Measurements from ENCODE around the gene SLC47A1. TPM values are rescaled to one million over a fixed set of nuclear protein-coding genes. Genes with fewer than 3 reads are reported as not detected.

SLC47A1 gene
- total and polyA plus RNA-seq, 2 donors = 0.53 to 1.6 TPM

DNA sequence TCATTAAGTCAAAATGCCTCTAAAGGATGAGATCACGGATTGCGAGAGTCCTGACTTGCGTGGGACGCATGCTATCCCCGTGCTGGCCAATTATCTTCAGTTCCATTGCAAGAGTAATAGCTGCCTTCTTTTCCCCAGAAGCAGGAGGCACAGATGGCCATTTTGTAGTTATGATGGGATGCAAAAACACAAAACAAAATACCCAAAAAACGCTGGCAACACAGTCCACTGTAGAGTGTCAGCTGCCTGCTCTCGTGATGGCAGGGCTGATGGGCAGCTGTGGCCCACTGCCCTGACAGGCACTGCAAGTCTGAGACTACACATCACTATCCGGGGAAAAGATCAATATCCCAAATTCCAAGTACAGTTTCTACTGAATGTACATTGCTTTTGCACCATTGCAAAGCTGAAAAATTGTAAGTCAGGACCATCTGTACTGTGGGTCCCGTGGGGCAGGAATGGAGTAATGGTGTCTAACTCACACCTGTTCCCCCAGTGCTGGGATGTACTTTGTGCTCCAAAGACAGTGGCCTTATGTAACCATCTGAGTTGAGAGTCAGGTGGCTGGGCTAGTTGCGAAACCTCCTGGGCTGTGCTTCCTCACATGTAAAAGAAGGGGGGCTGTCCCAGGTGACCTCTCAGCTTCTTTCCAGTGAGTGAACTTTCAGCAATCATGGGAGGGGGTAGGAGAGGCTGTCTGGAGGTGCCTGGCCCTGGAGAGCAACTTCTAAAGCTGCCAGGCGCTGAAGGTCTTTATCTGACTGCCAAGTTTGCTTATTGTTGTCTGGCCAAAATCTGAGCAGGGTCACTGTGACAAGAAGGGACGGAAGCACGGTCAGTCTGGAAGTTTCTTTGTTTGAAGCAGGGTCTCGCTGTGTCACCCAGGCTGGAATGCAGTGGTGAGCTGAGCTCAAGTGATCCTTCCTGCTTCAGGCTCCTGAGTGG is 4.7 kb downstream of the SLC47A1 start:
- 89% methylated on average over 14 of the region's 14 CpGs for WGBS
- Histone ChIP-seq H3K36me3 (ENCODE audit: insufficient read depth) (no peaks in the 10 kb centered on the region), H3K4me3 (ENCODE audit: low read depth, low read length) (no peak overlapping the region), H3K4me1 (ENCODE audit: insufficient read depth) (peaks cover 2% of the 10 kb centered on the region), H3K27ac (ENCODE audit: low read depth) (no peak overlapping the region)
- DNase-seq (ENCODE audit: extremely low spot score) = no peak

DNA sequence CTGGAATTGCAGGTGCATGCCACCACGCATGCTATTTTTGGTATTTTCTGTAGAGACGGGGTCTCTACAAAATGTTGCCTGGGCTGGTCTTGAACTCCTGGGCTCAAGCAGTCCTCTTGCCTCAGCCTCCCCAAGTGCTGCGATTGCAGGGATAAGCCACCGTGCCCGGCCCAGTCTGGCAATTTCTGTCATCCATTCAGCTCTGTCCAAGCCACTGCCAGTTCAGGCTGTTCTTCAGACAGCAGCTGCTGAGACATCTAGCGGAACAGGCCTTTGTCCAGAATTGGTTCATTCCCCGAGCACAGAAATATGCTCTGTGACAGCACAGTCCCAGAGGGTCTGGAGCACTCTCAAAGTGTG is 5.4 kb downstream of the SLC47A1 start:
- WGBS = 95% methylated on average over 7 of the region's 7 CpGs
- no peaks in the 10 kb centered on the region for H3K4me1 ChIP-seq (ENCODE audit: insufficient read depth)
- H3K27ac ChIP-seq (ENCODE audit: low read depth) = no peak overlapping the region
- no peak overlapping the region for H3K4me3 ChIP-seq (ENCODE audit: low read depth, low read length)
- DNase-seq (ENCODE audit: extremely low spot score) = no peak
- H3K36me3 ChIP-seq (ENCODE audit: insufficient read depth) = no peaks in the 10 kb centered on the region

DNA sequence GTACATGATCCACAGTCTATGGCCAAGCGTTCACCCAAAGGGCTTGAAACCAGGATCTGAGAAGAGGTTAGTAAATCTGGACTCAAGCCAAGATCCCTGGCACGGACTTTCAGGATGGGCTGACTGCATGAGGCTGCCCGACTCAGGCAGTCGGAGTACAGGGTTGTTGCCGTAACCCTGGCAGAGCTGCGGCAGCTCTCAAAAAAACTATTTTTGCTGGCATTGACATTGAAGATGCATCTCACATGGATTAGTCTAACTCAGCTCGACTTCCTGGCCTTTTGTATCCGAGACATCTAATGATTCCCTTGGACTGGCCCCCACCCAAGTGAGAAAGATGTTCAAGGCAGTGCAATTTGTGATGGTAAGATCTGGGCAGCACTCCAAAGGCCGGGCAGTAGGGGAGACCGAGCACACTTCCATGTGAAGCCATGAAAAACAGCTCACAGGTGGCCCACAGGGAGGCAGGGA is 6.2 kb downstream of the SLC47A1 start:
- Histone ChIP-seq H3K27ac (ENCODE audit: low read depth) (no peak overlapping the region), H3K4me3 (ENCODE audit: low read depth, low read length) (no peak overlapping the region), H3K36me3 (ENCODE audit: insufficient read depth) (no peaks in the 10 kb centered on the region), H3K4me1 (ENCODE audit: insufficient read depth) (no peaks in the 10 kb centered on the region)
- WGBS = 79% methylated on average over 10 of the region's 10 CpGs
- no peak for DNase-seq (ENCODE audit: extremely low spot score)

DNA sequence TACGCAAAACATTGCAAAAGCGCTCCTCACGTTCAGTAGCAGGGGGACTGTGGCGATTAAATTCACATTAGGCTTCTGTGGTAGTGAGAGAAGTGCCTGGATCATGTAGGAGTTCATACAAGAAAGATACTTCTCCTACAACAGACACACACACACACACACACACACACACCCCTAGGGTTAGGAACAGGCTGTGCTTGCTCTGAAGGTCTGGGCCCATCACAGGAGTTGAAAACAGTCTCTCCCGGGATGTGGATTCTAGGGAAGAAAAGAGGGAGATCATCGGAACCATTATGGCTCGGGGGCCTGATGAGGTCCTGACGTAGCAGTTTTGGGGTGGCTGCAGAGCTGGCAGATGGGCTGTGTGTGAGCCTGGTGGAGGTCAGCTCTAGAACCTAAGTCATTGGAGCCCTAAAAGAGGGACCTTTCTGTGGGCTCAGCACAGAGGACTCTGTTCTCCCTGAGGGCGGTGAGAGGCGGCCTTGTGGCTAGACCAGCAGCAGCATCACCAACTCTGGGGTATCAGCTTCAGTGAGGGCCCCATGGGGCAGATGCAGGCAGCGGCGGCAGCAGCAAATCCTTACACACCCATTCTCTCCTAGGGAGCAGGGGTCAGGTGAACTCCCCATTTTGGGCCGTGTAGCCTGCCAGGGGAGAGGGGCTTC is 7.2 kb downstream of the SLC47A1 start:
- DNase-seq (ENCODE audit: extremely low spot score) = no peak
- Histone ChIP-seq H3K36me3 (ENCODE audit: insufficient read depth) (no peaks in the 10 kb centered on the region), H3K4me3 (ENCODE audit: low read depth, low read length) (no peak overlapping the region), H3K4me1 (ENCODE audit: insufficient read depth) (no peaks in the 10 kb centered on the region), H3K27ac (ENCODE audit: low read depth) (no peak overlapping the region)
- 96% methylated on average over 13 of the region's 13 CpGs for WGBS

DNA sequence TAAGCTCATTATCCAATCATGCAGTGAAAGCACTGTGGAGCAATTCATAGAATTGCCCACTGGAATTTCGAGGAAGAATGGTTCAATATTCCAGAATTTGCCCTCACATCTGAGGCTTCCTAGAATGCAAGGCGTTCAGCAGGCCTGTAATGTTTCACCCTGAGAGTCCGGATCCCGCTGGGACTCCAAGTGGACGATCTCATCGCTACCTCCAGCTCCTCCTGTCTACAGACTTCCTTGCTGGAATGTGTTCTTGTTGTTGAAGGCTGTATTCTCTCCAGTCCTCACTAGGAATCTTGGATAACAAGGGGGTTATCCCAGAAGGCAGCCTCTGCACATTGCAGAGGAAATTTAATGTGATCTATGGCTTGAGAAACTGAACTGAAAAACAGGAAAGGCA is 7.8 kb downstream of the SLC47A1 start:
- 81% methylated on average over 6 of the region's 6 CpGs for WGBS
- no peak overlapping the region for H3K27ac ChIP-seq (ENCODE audit: low read depth)
- no peak for DNase-seq (ENCODE audit: extremely low spot score)

DNA sequence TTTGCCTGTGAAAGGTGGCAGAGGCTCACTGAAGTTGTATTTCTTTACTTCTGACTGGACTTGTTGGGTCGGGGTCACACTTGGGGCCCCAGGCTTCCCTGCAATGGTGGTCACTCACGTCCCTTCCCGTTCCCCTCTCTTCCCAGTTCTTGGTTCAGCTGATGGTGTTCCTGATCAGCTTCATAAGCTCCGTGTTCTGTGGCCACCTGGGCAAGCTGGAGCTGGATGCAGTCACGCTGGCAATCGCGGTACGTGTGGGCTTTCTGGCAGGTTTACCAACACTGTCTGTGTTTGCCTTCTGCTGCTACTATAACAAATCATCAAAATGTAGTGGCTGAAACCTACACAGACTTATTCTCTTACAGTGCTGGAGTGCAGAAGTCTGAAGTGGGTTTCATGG is 8.6 kb downstream of the SLC47A1 start:
- no peak overlapping the region for H3K27ac ChIP-seq (ENCODE audit: low read depth)
- 94% methylated on average over 8 of the region's 8 CpGs for WGBS
- H3K36me3 ChIP-seq (ENCODE audit: insufficient read depth) = no peaks in the 10 kb centered on the region
- H3K4me3 ChIP-seq (ENCODE audit: low read depth, low read length) = no peak overlapping the region
- DNase-seq (ENCODE audit: extremely low spot score) = no peak
- no peaks in the 10 kb centered on the region for H3K4me1 ChIP-seq (ENCODE audit: insufficient read depth)

More for the DNA sequence above, 7.8 kb downstream of the SLC47A1 start:
- H3K36me3 ChIP-seq (ENCODE audit: insufficient read depth) = no peaks in the 10 kb centered on the region
- H3K4me3 ChIP-seq (ENCODE audit: low read depth, low read length) = no peak overlapping the region
- no peaks in the 10 kb centered on the region for H3K4me1 ChIP-seq (ENCODE audit: insufficient read depth)

DNA sequence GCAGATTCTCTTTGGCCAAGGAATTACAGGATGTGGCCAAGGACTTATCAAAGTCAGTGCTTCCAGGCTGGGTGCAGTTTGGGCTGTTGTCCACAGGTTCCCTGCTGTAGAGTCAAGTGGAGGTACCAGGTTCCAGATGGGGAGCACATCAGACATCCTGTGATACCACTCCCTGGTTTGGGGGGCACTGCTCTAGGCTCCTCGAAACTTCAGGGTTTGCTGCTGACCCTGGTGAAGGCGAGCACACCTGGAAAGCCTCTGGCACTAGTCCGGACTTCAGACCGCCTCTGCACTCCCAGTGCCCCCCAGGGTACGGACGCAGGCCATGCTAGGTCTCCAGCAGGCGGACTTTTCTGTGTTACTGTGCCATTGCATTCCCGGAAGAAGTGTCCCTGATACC is 10.7 kb downstream of the SLC47A1 start:
- Histone ChIP-seq H3K36me3 (ENCODE audit: insufficient read depth) (no peaks in the 10 kb centered on the region), H3K27ac (ENCODE audit: low read depth) (no peak overlapping the region), H3K4me1 (ENCODE audit: insufficient read depth) (no peaks in the 10 kb centered on the region), H3K4me3 (ENCODE audit: low read depth, low read length) (no peak overlapping the region)
- WGBS = 95% methylated on average over 8 of the region's 8 CpGs
- no peak for DNase-seq (ENCODE audit: extremely low spot score)

DNA sequence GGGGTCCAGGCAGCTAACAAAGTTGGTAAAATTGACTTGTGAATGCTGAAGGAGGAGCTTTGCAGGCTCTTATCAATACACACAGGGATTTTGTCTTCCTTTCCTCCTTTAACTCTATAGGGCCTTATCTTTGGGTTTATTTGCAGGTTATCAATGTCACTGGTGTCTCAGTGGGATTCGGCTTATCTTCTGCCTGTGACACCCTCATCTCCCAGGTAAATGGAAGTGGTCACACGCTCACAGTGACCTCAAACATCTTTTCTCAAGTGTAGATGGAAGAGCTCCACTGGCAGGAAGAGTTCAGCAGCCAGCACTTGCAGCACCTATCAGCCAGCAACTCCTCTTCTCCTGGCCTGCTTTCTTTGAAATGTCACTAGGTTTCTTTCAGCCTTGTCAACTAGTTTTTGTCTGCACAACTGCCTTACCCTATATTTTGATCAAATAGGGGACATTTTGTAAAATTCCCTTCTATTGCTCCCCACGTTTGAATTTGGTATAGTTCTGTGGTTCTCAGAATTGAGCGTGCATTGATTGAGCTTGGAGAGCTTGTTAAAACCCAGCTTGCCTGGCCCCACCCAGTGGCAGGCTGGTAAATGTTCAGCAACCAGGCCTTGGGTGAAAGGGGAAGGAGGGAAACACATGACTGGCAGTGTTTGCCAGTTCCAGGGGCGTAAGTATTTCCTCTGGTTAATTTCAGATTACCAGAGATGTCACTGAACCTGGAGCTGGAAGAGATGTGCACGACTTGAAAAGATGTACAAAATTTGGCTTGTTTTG is 12.8 kb downstream of the SLC47A1 start:
- H3K27ac ChIP-seq (ENCODE audit: low read depth) = no peak overlapping the region
- no peak overlapping the region for H3K4me3 ChIP-seq (ENCODE audit: low read depth, low read length)
- 49% methylated on average over 6 of the region's 6 CpGs for WGBS
- no peaks in the 10 kb centered on the region for H3K4me1 ChIP-seq (ENCODE audit: insufficient read depth)
- no peak for DNase-seq (ENCODE audit: extremely low spot score)
- H3K36me3 ChIP-seq (ENCODE audit: insufficient read depth) = no peaks in the 10 kb centered on the region

DNA sequence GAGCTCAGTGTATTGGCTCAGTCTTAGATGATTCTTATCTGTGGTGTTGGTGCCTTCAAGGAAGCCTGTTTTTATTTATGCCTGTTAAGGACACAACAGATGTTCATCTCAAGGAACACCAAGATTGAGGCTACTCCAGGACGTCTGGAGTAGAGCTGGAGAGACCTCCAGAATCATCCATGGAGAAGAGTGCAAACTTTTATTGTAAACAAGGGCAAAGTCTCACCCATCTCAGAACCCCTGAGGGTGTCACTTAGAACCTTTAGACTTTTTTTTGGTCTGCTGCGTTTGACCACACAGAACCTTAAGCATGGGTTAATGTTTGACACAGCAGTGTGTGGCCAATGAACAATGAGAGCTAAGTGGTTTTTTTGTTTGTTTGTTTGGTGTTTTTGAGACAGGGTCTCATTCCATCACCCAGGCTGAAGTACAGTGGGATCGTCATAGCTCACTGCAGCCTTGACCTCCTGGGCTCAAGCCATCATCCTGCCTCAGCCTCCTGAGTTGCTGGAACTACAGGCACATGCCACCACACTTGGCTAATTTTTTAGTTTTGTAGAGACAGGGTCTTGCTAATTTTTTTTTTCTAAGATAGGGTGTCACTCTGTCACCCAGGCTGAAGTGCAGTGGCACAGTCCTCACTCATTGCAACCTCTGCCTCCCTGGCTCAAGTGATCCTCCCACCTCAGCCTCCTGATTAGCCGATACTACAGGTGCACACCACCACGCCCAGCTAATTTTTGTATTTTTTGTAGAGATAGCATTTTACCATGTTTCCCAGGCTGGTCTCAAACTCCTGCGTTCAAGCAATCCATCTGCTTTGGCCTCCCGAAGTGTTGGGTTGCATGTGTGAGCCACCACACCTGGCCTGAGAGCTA is 16.3 kb downstream of the SLC47A1 start:
- DNase-seq (ENCODE audit: extremely low spot score) = no peak
- no peaks in the 10 kb centered on the region for H3K4me1 ChIP-seq (ENCODE audit: insufficient read depth)
- H3K36me3 ChIP-seq (ENCODE audit: insufficient read depth) = no peaks in the 10 kb centered on the region
- no peak overlapping the region for H3K4me3 ChIP-seq (ENCODE audit: low read depth, low read length)
- no peak overlapping the region for H3K27ac ChIP-seq (ENCODE audit: low read depth)
- WGBS = 86% methylated on average over 7 of the region's 7 CpGs

DNA sequence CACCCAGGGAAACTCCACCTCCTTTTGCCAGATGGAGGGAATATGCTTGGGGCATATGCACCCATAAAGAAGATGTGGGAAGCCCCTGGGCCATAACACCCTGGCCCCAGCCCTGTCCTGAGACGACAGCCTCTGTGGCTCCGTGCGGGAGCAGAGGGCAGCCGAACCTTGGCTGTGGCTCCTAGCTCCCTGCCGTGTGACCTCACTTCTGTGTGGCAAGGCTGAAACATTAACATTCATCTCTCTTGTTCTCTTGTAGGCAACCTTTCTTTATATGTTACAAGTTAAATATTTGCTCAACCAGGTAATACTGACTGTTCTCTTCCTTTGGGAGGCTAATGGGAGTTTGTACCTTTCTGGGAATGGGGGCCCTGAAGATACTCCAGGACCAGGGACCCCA is 17.5 kb downstream of the SLC47A1 start:
- Histone ChIP-seq H3K4me1 (ENCODE audit: insufficient read depth) (no peaks in the 10 kb centered on the region), H3K27ac (ENCODE audit: low read depth) (no peak overlapping the region), H3K4me3 (ENCODE audit: low read depth, low read length) (no peak overlapping the region), H3K36me3 (ENCODE audit: insufficient read depth) (no peaks in the 10 kb centered on the region)
- 89% methylated on average over 5 of the region's 5 CpGs for WGBS
- no peak for DNase-seq (ENCODE audit: extremely low spot score)

DNA sequence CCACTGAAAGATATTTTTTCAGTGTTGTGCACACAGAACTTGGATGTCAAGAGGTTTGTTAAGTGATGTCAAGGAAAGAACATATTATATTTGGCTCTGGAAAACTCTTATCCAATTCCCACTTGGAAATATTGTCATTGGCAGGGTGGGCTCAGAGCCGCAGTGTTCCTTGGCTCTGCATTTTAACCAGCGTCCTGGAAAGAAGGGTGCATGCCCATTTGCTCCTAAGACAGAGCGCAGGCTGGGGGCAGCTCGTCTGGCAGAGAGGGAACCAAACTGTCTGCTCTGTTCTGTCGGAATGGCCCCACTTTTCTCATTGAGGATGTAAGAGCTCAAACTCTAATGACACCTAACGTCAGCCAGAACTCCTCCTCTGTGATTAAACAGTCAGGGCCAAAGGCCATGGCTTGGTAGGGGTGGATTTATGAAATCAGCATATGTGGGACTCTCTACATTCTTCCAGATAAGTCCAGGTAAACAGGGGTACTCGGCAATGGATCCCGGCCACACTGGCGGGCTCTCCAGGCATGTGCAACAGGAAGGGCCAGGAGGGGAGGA is 18.0 kb downstream of the SLC47A1 start:
- DNase-seq (ENCODE audit: extremely low spot score) = no peak
- H3K4me1 ChIP-seq (ENCODE audit: insufficient read depth) = no peaks in the 10 kb centered on the region

DNA sequence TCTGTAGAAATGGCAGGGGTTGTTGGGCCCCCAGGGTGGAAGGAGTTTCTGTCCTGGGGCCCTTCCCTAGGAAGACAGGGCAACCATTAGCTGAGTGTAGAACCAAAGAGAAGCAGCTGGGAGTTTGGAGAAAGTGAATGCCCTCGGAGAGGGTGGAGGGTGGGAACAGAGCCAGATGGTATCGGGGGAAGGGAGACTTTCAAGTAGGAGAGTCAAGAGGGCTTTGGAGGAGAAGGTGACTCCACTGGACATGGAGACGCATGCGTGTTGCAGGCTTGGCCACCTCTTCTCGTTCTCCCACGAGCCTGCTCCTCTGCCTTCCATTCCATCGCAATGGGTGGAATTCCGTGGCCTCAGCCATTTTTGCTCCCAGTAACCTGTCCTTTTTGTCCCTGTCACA is 19.4 kb downstream of the SLC47A1 start:
- WGBS = 96% methylated on average over 8 of the region's 8 CpGs
- H3K4me1 ChIP-seq (ENCODE audit: insufficient read depth) = no peaks in the 10 kb centered on the region
- DNase-seq (ENCODE audit: extremely low spot score) = no peak
- no peaks in the 10 kb centered on the region for H3K36me3 ChIP-seq (ENCODE audit: insufficient read depth)
- no peak overlapping the region for H3K4me3 ChIP-seq (ENCODE audit: low read depth, low read length)
- no peak overlapping the region for H3K27ac ChIP-seq (ENCODE audit: low read depth)

More for the DNA sequence above, 18.0 kb downstream of the SLC47A1 start:
- Histone ChIP-seq H3K36me3 (ENCODE audit: insufficient read depth) (no peaks in the 10 kb centered on the region), H3K27ac (ENCODE audit: low read depth) (no peak overlapping the region), H3K4me3 (ENCODE audit: low read depth, low read length) (no peak overlapping the region)
- WGBS = 84% methylated on average over 9 of the region's 9 CpGs
